Neuronal stem cell (in vitro differentiated cells): ENCODE data around the gene PLS1. TPM values are rescaled to one million over a fixed set of nuclear protein-coding genes. Genes with fewer than 3 reads are reported as not detected.
"Not testable (repeated sequence)": the region's sequence is repeated elsewhere in the genome, so short reads cannot be mapped to it uniquely, and the experiment has no call there.

Source experiments
- DNase-seq: peaks from one replicate; pipeline ENCODE4 v3.0.0-alpha.2; 2013; ENCODE audit warnings: low spot score
- H2AFZ ChIP-seq: one replicate; pipeline ENCODE4 v1.6.1; 2013; ENCODE audit warnings: mild to moderate bottlenecking, low read length, inconsistent platforms
- H2AK5ac ChIP-seq: 2 replicates; pipeline ENCODE4 v1.6.1; 2013; ENCODE audit warnings: low read depth, mild to moderate bottlenecking, inconsistent platforms, low read length, moderate library complexity, mixed read lengths
- H2BK120ac ChIP-seq: 2 replicates; pipeline ENCODE4 v1.6.1; 2013; ENCODE audit warnings: low read depth, mild to moderate bottlenecking, inconsistent platforms, low read length, moderate library complexity, mixed read lengths
- H2BK12ac ChIP-seq: one replicate; pipeline ENCODE4 v1.6.1; 2013; ENCODE audit warnings: low read length, inconsistent platforms
- H2BK15ac ChIP-seq: 2 replicates; pipeline ENCODE4 v1.6.1; 2013; ENCODE audit warnings: mild to moderate bottlenecking, low read length, inconsistent platforms, mixed read lengths
- H2BK5ac ChIP-seq: one replicate; pipeline ENCODE4 v1.6.1; 2013; ENCODE audit warnings: inconsistent platforms, mild to moderate bottlenecking, low read length, moderate library complexity
- H3K14ac ChIP-seq: one replicate; pipeline ENCODE4 v1.6.1; 2013; ENCODE audit warnings: low read length, inconsistent platforms
- H3K18ac ChIP-seq: 2 replicates; pipeline ENCODE4 v1.6.1; 2013; ENCODE audit warnings: low read length, inconsistent platforms
- H3K23ac ChIP-seq: 2 replicates; pipeline ENCODE4 v1.6.1; 2013; ENCODE audit warnings: low read depth, mild to moderate bottlenecking, mixed read lengths, low read length, inconsistent platforms; ENCODE audit not compliant: poor library complexity
- H3K27ac ChIP-seq: replicated peaks from 3 replicates; pipeline ENCODE4 v1.5.1; 2013; ENCODE audit warnings: low read length, inconsistent platforms
- H3K27me3 ChIP-seq, 3 experiments: 2 replicates each; pipeline ENCODE4 v1.6.1; 2013; ENCODE audit warnings: low read length in 3 of 3, mild to moderate bottlenecking in 2 of 3, inconsistent platforms in 1 of 3, low read depth in 1 of 3, mixed read lengths in 1 of 3, moderate library complexity in 1 of 3; ENCODE audit not compliant: control insufficient read depth in 3 of 3, insufficient read depth in 3 of 3
- H3K36me3 ChIP-seq, 2 donors: replicated peaks in 1 of 2; 2 replicates each; pipeline ENCODE4 v1.6.1; 2013; ENCODE audit warnings: low read length in 2 of 2; ENCODE audit not compliant: control insufficient read depth in 2 of 2, insufficient read depth in 2 of 2
- H3K4ac ChIP-seq: 2 replicates; pipeline ENCODE4 v1.6.1; 2013; ENCODE audit warnings: inconsistent platforms, mild to moderate bottlenecking, low read length, moderate library complexity
- H3K4me1 ChIP-seq, 2 donors: 1 replicate in 1 of 2; 2 replicates in 1 of 2; pipeline ENCODE4 v1.6.1; 2013; ENCODE audit warnings: low read length in 2 of 2, low read depth in 1 of 2; ENCODE audit not compliant: control insufficient read depth in 2 of 2, insufficient read depth in 1 of 2
- H3K4me2 ChIP-seq: one replicate; pipeline ENCODE4 v1.6.1; 2013; ENCODE audit warnings: mild to moderate bottlenecking, low read length, inconsistent platforms; ENCODE audit not compliant: insufficient read depth, poor library complexity, severe bottlenecking
- H3K4me3 ChIP-seq, 2 donors: 2 replicates each; pipeline ENCODE4 v1.5.1; 2013; ENCODE audit warnings: low read length in 2 of 2, mild to moderate bottlenecking in 2 of 2, inconsistent platforms in 1 of 2, moderate library complexity in 1 of 2
- H3K79me1 ChIP-seq: one replicate; pipeline ENCODE4 v1.6.1; 2013; ENCODE audit warnings: low read depth, mild to moderate bottlenecking, inconsistent platforms, low read length, moderate library complexity
- H3K9ac ChIP-seq: one replicate; pipeline ENCODE4 v1.6.1; 2013; ENCODE audit warnings: mild to moderate bottlenecking, low read depth, low read length, inconsistent platforms; ENCODE audit not compliant: poor library complexity
- H3K9me3 ChIP-seq, 2 donors: replicated peaks in 1 of 2; 2 replicates each; pipeline versions ENCODE3 to v1.6.1; 2013; ENCODE audit warnings: low read length in 2 of 2, mild to moderate bottlenecking in 2 of 2, inconsistent platforms in 1 of 2, low read depth in 1 of 2, mixed read lengths in 1 of 2, moderate library complexity in 1 of 2; ENCODE audit not compliant: control insufficient read depth in 2 of 2, insufficient read depth in 1 of 2
- H4K8ac ChIP-seq: one replicate; pipeline ENCODE4 v1.6.1; 2013; ENCODE audit warnings: low read depth, mild to moderate bottlenecking, inconsistent platforms, low read length, moderate library complexity
- H4K91ac ChIP-seq: one replicate; pipeline ENCODE4 v1.6.1; 2013; ENCODE audit warnings: low read length, low read depth, mild to moderate bottlenecking, inconsistent platforms; ENCODE audit not compliant: poor library complexity
- WGBS, 2 donors: extraction: QIAGEN DNeasy Blood & Tissue Kit; methylation state at CpG; one replicate each; pipeline ENCODE4 v1.1.7; 2013; ENCODE audit warnings: missing lambda C conversion rate in 2 of 2, mixed read lengths in 1 of 2; ENCODE audit not compliant: insufficient read length in 2 of 2, insufficient replicate concordance in 1 of 2; ENCODE audit errors: extremely low coverage in 2 of 2; 5-methylcytosine and 5-hydroxymethylcytosine counted together
- polyA plus RNA-seq, 2 experiments: library from polyadenylated mRNA; stranded (reverse); fragments of 200-250 nt; gene quantifications; one replicate each; pipeline ENCODE4 v1.2.3, GENCODE V29; 2013

Gene PLS1
- polyA plus RNA-seq (2013, experiment 1 of 2): 6.4 TPM
- 6.5 TPM for polyA plus RNA-seq (2013, experiment 2 of 2)

- H4K91ac ChIP-seq: no peak within 1 kb of the TSS
- peak within 1 kb of the TSS; percentile 70 for H3K4me2 ChIP-seq
- no peak within 1 kb of the TSS for H3K4ac ChIP-seq
- H3K4me1 ChIP-seq: peaks cover 2 to 3% of the 10 kb centered on the region in 2 donors
- WGBS, 2 donors: no CpG with 5 or more reads among the region's 56 CpGs
- no peak within 1 kb of the TSS for H3K27ac ChIP-seq
- H3K79me1 ChIP-seq: no peaks in the 10 kb centered on the region
- peak within 1 kb of the TSS; percentile 99 for H2AFZ ChIP-seq
- H3K23ac ChIP-seq: peak within 1 kb of the TSS; percentile 98
- H4K8ac ChIP-seq: no peak within 1 kb of the TSS
- H2BK15ac ChIP-seq: no peak within 1 kb of the TSS
- peak within 1 kb of the TSS; percentile 71 for H3K9ac ChIP-seq
- H3K14ac ChIP-seq: peak within 1 kb of the TSS; percentile 71
- H2BK120ac ChIP-seq: no peak within 1 kb of the TSS
- no peak within 1 kb of the TSS for H2AK5ac ChIP-seq
- H3K18ac ChIP-seq: peak within 1 kb of the TSS; percentile 82
- no peak within 1 kb of the TSS for H2BK12ac ChIP-seq
- peak; percentile 91 for DNase-seq
- peak within 1 kb of the TSS; percentile 77 to 93 for H3K4me3 ChIP-seq
- H3K27me3 ChIP-seq: peaks cover 0 to 19% (median 4%) of the 10 kb centered on the region in 3 experiments
- H3K9me3 ChIP-seq: no peaks in the 10 kb centered on the region
- no peaks in the 10 kb centered on the region for H3K36me3 ChIP-seq
- H2BK5ac ChIP-seq: peak within 1 kb of the TSS; percentile 59
Observed at GRCh38 chr3:142595951-142596725, at the start of gene PLS1. Gene PLS1 (plus strand): TSS chr3:142596393. CDS start chr3:142664238, 67,845 bp downstream.

GRCh38 chr3:142549986-142550385 lies 46.2 kb upstream of the PLS1 start:
- H3K14ac ChIP-seq: no peak overlapping the region
- peaks cover 0 to 15% of the 10 kb centered on the region in 2 donors for H3K9me3 ChIP-seq
- no peak overlapping the region for H2BK120ac ChIP-seq
- DNase-seq: no peak
- no peak overlapping the region for H3K18ac ChIP-seq
- no peaks in the 10 kb centered on the region for H3K27me3 ChIP-seq
- no peak overlapping the region for H2AFZ ChIP-seq
- no peaks in the 10 kb centered on the region for H3K4me1 ChIP-seq
- no peak overlapping the region for H2BK12ac ChIP-seq
- no CpG with 5 or more reads among the region's 7 CpGs for WGBS, 2 donors
- no peak overlapping the region for H2AK5ac ChIP-seq
- no peak overlapping the region for H3K4me2 ChIP-seq
- H3K23ac ChIP-seq: no peak overlapping the region
- H2BK15ac ChIP-seq: no peak overlapping the region
- H4K91ac ChIP-seq: no peak overlapping the region
- H3K27ac ChIP-seq: no peak overlapping the region
- H3K36me3 ChIP-seq: peaks cover 3 to 96% of the 10 kb centered on the region in 2 donors
- no peak overlapping the region for H2BK5ac ChIP-seq
- H4K8ac ChIP-seq: no peak overlapping the region
- H3K4me3 ChIP-seq: no peak overlapping the region
- H3K79me1 ChIP-seq: no peaks in the 10 kb centered on the region
- no peak overlapping the region for H3K4ac ChIP-seq
- no peak overlapping the region for H3K9ac ChIP-seq

- H2BK5ac ChIP-seq, H3K18ac ChIP-seq, H3K79me1 ChIP-seq, DNase-seq, H2BK15ac ChIP-seq, H3K23ac ChIP-seq, H2AFZ ChIP-seq, H3K14ac ChIP-seq, H3K4me2 ChIP-seq, H2BK120ac ChIP-seq, H2BK12ac ChIP-seq, H4K91ac ChIP-seq, H3K4ac ChIP-seq, H3K9ac ChIP-seq, H3K4me1 ChIP-seq, H4K8ac ChIP-seq, H3K4me3 ChIP-seq, H3K27ac ChIP-seq, H3K27me3 ChIP-seq, H2AK5ac ChIP-seq: not testable (repeated sequence)
- Histone ChIP-seq H3K9me3 (peaks cover 0 to 15% of the 10 kb centered on the region in 2 donors), H3K36me3 (peaks cover 3 to 97% of the 10 kb centered on the region in 2 donors)
- WGBS, 2 donors: no CpG with 5 or more reads among the region's 1 CpG
Observed at GRCh38 chr3:142552579-142552978, 43.6 kb upstream of the PLS1 start.

- Histone ChIP-seq H2BK5ac (no peak overlapping the region), H2BK15ac (no peak overlapping the region), H2AK5ac (no peak overlapping the region), H3K14ac (no peak overlapping the region), H3K9ac (no peak overlapping the region), H3K18ac (no peak overlapping the region), H3K4me1 (no peaks in the 10 kb centered on the region), H2BK12ac (no peak overlapping the region), H3K23ac (no peak overlapping the region), H4K91ac (no peak overlapping the region), H2BK120ac (no peak overlapping the region), H3K9me3 (peaks cover 0 to 15% of the 10 kb centered on the region in 2 donors), H3K79me1 (no peaks in the 10 kb centered on the region), H2AFZ (no peak overlapping the region), H3K4ac (no peak overlapping the region), H3K4me2 (no peak overlapping the region), H3K36me3 (peaks cover 3 to 98% of the 10 kb centered on the region in 2 donors), H3K27me3 (no peaks in the 10 kb centered on the region), H3K4me3 (no peak overlapping the region), H4K8ac (no peak overlapping the region), H3K27ac (no peak overlapping the region)
- no CpG with 5 or more reads among the region's 1 CpG for WGBS, 2 donors
- DNase-seq: no peak
Observed at GRCh38 chr3:142553741-142554140, 42.5 kb upstream of the PLS1 start.
